ENCODE results near the gene WFDC2. TPM values are rescaled to one million over a fixed set of nuclear protein-coding genes. Genes with fewer than 3 reads are reported as not detected.

The WFDC2 gene
- total RNA-seq, 1 donor from 2014 or later = 32.5 TPM

DNA sequence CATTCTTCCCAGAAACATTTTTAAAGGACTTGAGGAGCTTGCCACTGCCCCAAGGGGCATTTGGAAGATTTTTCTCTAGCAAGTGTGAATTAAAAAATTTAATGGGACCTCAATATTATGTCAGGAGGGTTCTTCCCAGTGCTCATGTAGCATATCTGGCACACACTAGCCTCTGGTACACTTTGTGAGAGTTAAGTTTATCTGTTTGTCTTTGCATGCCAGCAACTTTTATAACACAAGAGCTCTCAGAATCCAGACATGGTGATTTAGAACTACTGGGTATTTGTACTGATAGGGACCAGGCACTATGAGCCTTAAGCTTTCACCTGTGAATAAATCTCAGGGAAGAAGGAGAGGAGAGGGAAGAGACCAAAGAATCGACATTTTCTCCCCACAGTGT is 33.0 kb downstream of the WFDC2 start:
- no peak for DNase-seq (ENCODE audit: low spot score in 2 of 2)
- H3K4me1 ChIP-seq = no peaks in the 10 kb centered on the region
- no peaks in the 10 kb centered on the region for H3K9me3 ChIP-seq
- H3K27me3 ChIP-seq = no peaks in the 10 kb centered on the region
- no peaks in the 10 kb centered on the region for H3K36me3 ChIP-seq
- intact Hi-C loops (cut with DNase I) = no loop called here
- H3K27ac ChIP-seq = no peak overlapping the region
- H3K4me3 ChIP-seq = no peak overlapping the region
- TF ChIP-seq, protein P1, sequence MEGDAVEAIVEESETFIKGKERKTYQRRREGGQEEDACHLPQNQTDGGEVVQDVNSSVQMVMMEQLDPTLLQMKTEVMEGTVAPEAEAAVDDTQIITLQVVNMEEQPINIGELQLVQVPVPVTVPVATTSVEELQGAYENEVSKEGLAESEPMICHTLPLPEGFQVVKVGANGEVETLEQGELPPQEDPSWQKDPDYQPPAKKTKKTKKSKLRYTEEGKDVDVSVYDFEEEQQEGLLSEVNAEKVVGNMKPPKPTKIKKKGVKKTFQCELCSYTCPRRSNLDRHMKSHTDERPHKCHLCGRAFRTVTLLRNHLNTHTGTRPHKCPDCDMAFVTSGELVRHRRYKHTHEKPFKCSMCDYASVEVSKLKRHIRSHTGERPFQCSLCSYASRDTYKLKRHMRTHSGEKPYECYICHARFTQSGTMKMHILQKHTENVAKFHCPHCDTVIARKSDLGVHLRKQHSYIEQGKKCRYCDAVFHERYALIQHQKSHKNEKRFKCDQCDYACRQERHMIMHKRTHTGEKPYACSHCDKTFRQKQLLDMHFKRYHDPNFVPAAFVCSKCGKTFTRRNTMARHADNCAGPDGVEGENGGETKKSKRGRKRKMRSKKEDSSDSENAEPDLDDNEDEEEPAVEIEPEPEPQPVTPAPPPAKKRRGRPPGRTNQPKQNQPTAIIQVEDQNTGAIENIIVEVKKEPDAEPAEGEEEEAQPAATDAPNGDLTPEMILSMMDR (IDR thresholded peaks at IDR 0.05) = no peak

GRCh38 chr20:45503403-45503802 is 33.9 kb downstream of the WFDC2 start:
- intact Hi-C loops (cut with DNase I) = no loop called here
- Histone ChIP-seq H3K27me3 (no peaks in the 10 kb centered on the region), H3K9me3 (no peaks in the 10 kb centered on the region), H3K4me1 (no peaks in the 10 kb centered on the region), H3K4me3 (no peak overlapping the region), H3K36me3 (no peaks in the 10 kb centered on the region), H3K27ac (no peak overlapping the region)
- no peak for DNase-seq (ENCODE audit: low spot score in 2 of 2)
- TF ChIP-seq, protein P1 (IDR thresholded peaks at IDR 0.05) = no peak

DNA sequence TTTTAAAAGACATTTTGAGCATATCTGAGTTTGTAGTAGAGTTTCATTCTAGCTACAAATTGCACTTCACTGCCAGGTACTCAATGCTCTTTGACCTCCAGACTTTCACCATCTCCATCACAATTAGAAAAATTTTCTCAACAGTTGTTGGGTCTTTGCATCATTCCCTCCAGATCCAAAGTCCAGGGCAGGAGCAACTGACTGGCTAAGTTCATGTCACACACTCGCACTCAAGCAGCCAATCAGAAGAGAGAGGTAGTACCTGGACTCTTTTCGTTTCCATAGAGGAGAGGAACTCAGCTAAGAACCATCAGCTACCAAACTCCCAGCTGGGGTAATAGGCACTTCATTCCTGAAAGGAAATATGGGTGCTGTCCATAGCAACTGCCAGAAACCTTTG is 36.8 kb downstream of the WFDC2 start:
- Histone ChIP-seq H3K27ac (no peak overlapping the region), H3K4me3 (no peak overlapping the region), H3K4me1 (no peaks in the 10 kb centered on the region), H3K9me3 (no peaks in the 10 kb centered on the region), H3K36me3 (no peaks in the 10 kb centered on the region), H3K27me3 (no peaks in the 10 kb centered on the region)
- TF ChIP-seq, protein P1 (IDR thresholded peaks at IDR 0.05) = no peak
- intact Hi-C loops (cut with DNase I) = no loop called here
- DNase-seq (ENCODE audit: low spot score in 2 of 2) = no peak

DNA sequence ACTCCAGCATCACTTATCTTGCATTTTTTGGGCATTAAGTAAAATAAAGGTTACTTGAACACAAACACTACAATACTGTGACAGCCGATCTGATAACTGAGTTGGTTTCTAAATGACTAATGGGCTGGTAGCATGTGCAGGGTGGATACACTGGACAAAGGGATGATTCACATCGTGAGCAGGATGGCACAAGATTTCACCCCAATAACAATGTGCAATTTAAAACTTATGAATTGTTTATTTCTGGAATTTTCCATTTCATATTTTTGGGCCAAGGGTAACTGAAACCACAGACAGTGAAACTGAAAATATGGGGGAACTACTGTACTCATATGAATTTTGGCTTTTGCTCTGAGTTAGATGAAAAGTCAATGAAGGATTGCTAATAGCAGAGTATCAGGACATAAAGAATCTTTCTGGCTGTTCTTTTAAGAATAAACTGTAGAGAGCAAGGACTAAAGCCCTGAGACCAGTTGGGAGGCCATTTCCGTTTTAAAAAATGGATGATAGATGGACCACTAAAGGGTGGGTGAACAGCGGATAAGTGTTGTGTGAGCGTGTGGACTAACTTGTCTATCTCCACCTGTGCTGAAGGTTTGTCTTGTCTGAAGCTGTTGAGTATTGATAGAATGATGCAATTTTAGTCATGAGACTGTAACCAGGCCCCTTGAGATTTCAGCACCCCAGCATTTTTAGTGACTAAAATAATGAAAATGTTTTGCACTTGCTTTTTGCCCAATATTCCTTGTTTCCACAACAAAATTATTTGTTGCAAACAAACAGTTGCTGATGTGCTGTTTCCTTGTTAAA is 37.7 kb downstream of the WFDC2 start:
- TF ChIP-seq, protein P1 (IDR thresholded peaks at IDR 0.05) = no peak
- Histone ChIP-seq H3K4me3 (no peak overlapping the region), H3K4me1 (no peaks in the 10 kb centered on the region), H3K27ac (no peak overlapping the region), H3K36me3 (no peaks in the 10 kb centered on the region), H3K9me3 (no peaks in the 10 kb centered on the region), H3K27me3 (no peaks in the 10 kb centered on the region)
- intact Hi-C loops (cut with DNase I) = no loop called here
- no peak for DNase-seq (ENCODE audit: low spot score in 2 of 2)

GRCh38 chr20:45508068-45508886 is 38.7 kb downstream of the WFDC2 start:
- H3K9me3 ChIP-seq = no peaks in the 10 kb centered on the region
- TF ChIP-seq, protein P1 (IDR thresholded peaks at IDR 0.05) = no peak
- DNase-seq (ENCODE audit: low spot score in 2 of 2) = no peak
- H3K27ac ChIP-seq = no peak overlapping the region
- intact Hi-C loops (cut with DNase I) = no loop called here
- no peak overlapping the region for H3K4me3 ChIP-seq
- no peaks in the 10 kb centered on the region for H3K27me3 ChIP-seq
- H3K4me1 ChIP-seq = no peaks in the 10 kb centered on the region
- H3K36me3 ChIP-seq = no peaks in the 10 kb centered on the region
